ENCODE measurements around the gene GNL3.
A peak's percentile ranks its signal among the peaks of the same experiment; 100 is the strongest.

GNL3 gene

GRCh38 chr3:52704611-52705437 is 19.0 kb downstream of the GNL3 start:
- Histone ChIP-seq H3K36me3 (ENCODE audit: control insufficient read depth, insufficient read depth, low read length) (peaks cover 3% of the 10 kb centered on the region), H3K4me1 (ENCODE audit: control insufficient read depth, insufficient read depth, low read length) (peaks cover 13% of the 10 kb centered on the region), H3K27me3 (ENCODE audit: control insufficient read depth, insufficient read depth, low read length, poor library complexity, severe bottlenecking) (no peaks in the 10 kb centered on the region), H3K9me3 (ENCODE audit: control insufficient read depth, low read length) (no peaks in the 10 kb centered on the region), H3K4me3 (ENCODE audit: insufficient read depth, low read depth, low read length) (peak overlapping the region; percentile 90), H3K27ac (ENCODE audit: insufficient read depth, low read depth, low read length, poor library complexity, severe bottlenecking) (no peak overlapping the region)
- WGBS, 2 experiments = 6 to 10% methylated on average over 22 of the region's 22 CpGs

- Histone ChIP-seq H3K4me1 (ENCODE audit: control insufficient read depth, insufficient read depth, low read length) (peaks cover 13% of the 10 kb centered on the region), H3K4me3 (ENCODE audit: insufficient read depth, low read depth, low read length) (peak overlapping the region; percentile 90), H3K27me3 (ENCODE audit: control insufficient read depth, insufficient read depth, low read length, poor library complexity, severe bottlenecking) (no peaks in the 10 kb centered on the region), H3K9me3 (ENCODE audit: control insufficient read depth, low read length) (no peaks in the 10 kb centered on the region), H3K27ac (ENCODE audit: insufficient read depth, low read depth, low read length, poor library complexity, severe bottlenecking) (peak overlapping the region; percentile 59), H3K36me3 (ENCODE audit: control insufficient read depth, insufficient read depth, low read length) (peaks cover 3% of the 10 kb centered on the region)
- 0% methylated on average over 25 of the region's 25 CpGs for WGBS, 2 experiments
Observed at GRCh38 chr3:52705438-52705687, 19.5 kb downstream of the GNL3 start.

- H3K9me3 ChIP-seq (ENCODE audit: control insufficient read depth, low read length) = no peaks in the 10 kb centered on the region
- no peaks in the 10 kb centered on the region for H3K27me3 ChIP-seq (ENCODE audit: control insufficient read depth, insufficient read depth, low read length, poor library complexity, severe bottlenecking)
- WGBS, 2 experiments = 0% methylated on average over 94 of the region's 94 CpGs
- peak within 1 kb of the TSS; percentile 90 for H3K4me3 ChIP-seq (ENCODE audit: insufficient read depth, low read depth, low read length)
- peak within 1 kb of the TSS; percentile 59 for H3K27ac ChIP-seq (ENCODE audit: insufficient read depth, low read depth, low read length, poor library complexity, severe bottlenecking)
- peaks cover 13% of the 10 kb centered on the region for H3K4me1 ChIP-seq (ENCODE audit: control insufficient read depth, insufficient read depth, low read length)
- H3K36me3 ChIP-seq (ENCODE audit: control insufficient read depth, insufficient read depth, low read length) = peaks cover 3% of the 10 kb centered on the region
Observed at GRCh38 chr3:52705688-52706686, 20.2 kb downstream of the GNL3 start, which contains the start of the genes GLT8D1 and SPCS1. TSS of gene GLT8D1 (minus strand) at chr3:52705791. CDS start at chr3:52700460, 5,331 bp downstream. TSS of gene SPCS1 (plus strand) at chr3:52706106. CDS start at chr3:52706247, 141 bp downstream.

DNA sequence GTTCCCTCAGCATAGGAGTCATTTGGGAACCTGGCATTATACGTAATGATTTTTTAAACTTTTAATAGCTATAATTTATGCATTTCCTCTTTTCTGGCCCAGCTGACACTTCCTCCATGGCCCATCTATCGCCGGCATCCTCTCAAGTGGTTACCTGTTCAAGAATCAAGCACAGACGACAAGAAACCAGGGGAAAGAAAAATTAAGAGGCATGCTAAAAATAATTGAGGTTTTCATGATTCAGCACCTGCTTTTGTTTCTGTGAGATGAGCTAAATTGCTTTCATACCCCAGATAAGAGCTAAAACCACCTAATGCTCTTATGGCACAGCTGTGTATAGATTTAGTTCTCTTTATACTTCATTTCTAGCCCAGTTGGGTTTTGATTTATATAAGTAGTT is 21.8 kb downstream of the GNL3 start:
- H3K36me3 ChIP-seq (ENCODE audit: control insufficient read depth, insufficient read depth, low read length) = peaks cover 11% of the 10 kb centered on the region

GRCh38 chr3:52710512-52710911 is 24.7 kb downstream of the GNL3 start:
- no peaks in the 10 kb centered on the region for H3K27me3 ChIP-seq (ENCODE audit: control insufficient read depth, insufficient read depth, low read length, poor library complexity, severe bottlenecking)
- no peak overlapping the region for H3K4me3 ChIP-seq (ENCODE audit: insufficient read depth, low read depth, low read length)
- H3K9me3 ChIP-seq (ENCODE audit: control insufficient read depth, low read length) = no peaks in the 10 kb centered on the region
- 97 to 98% methylated on average over 2 of the region's 2 CpGs for WGBS, 2 experiments
- H3K27ac ChIP-seq (ENCODE audit: insufficient read depth, low read depth, low read length, poor library complexity, severe bottlenecking) = no peak overlapping the region
- peaks cover 11% of the 10 kb centered on the region for H3K36me3 ChIP-seq (ENCODE audit: control insufficient read depth, insufficient read depth, low read length)
- H3K4me1 ChIP-seq (ENCODE audit: control insufficient read depth, insufficient read depth, low read length) = peaks cover 16% of the 10 kb centered on the region

More for the DNA sequence above, 21.8 kb downstream of the GNL3 start:
- WGBS, 2 experiments = 98 to 99% methylated on average over 3 to 4 of the region's 4 CpGs
- H3K4me3 ChIP-seq (ENCODE audit: insufficient read depth, low read depth, low read length) = no peak overlapping the region
- H3K27ac ChIP-seq (ENCODE audit: insufficient read depth, low read depth, low read length, poor library complexity, severe bottlenecking) = no peak overlapping the region
- H3K9me3 ChIP-seq (ENCODE audit: control insufficient read depth, low read length) = no peaks in the 10 kb centered on the region
- H3K27me3 ChIP-seq (ENCODE audit: control insufficient read depth, insufficient read depth, low read length, poor library complexity, severe bottlenecking) = no peaks in the 10 kb centered on the region
- peaks cover 13% of the 10 kb centered on the region for H3K4me1 ChIP-seq (ENCODE audit: control insufficient read depth, insufficient read depth, low read length)

DNA sequence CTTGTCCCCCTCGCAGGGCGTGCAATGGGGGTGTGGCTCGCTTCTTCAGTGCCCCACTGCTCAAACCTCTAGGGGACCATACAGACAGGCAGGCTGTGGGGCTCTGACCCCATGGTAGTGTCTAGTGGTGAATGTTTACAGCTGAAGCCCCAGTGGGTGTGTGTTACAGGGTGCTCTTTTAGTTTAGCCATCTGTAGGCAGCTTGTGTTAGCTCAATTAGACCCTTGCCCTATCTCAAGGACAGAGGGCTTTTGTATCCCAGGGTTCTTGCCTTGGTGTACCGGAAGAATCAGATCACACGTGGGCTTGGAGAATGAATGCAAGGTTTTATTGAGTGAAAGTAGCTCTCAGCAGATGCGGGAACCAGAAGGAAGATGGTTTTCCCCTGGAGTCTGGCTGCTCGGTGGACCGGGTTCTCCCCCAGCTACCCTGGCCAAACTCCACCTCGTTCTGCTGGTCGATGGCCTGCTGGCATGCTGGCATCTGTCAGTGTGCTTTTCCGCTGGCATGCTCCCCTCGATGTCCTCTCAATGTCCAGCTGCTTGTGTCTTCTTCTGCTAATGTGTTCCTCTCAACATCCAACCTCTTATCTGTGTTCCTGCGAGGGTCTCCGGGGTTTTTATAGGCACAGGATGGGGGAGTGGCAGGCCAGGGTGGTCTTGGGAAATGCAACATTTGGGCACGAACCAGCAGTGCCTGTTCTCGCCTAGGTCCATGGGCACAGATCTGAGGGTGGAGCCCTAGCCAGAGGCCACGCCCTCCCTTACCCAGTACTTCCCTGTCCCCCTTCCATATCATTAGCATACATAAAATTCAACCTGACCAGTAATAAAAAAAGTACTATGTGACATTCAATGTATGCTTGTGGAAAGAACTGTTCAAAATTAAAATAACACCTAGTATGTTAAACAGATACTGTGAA is 26.7 kb downstream of the GNL3 start:
- Histone ChIP-seq H3K4me3 (ENCODE audit: insufficient read depth, low read depth, low read length) (no peak overlapping the region), H3K36me3 (ENCODE audit: control insufficient read depth, insufficient read depth, low read length) (peaks cover 11% of the 10 kb centered on the region), H3K27me3 (ENCODE audit: control insufficient read depth, insufficient read depth, low read length, poor library complexity, severe bottlenecking) (no peaks in the 10 kb centered on the region), H3K4me1 (ENCODE audit: control insufficient read depth, insufficient read depth, low read length) (peaks cover 10% of the 10 kb centered on the region), H3K27ac (ENCODE audit: insufficient read depth, low read depth, low read length, poor library complexity, severe bottlenecking) (no peak overlapping the region), H3K9me3 (ENCODE audit: control insufficient read depth, low read length) (no peaks in the 10 kb centered on the region)
- 96% methylated on average over 17 of the region's 17 CpGs for WGBS, 2 experiments

- Histone ChIP-seq H3K4me3 (ENCODE audit: insufficient read depth, low read depth, low read length) (peak overlapping the region; percentile 14), H3K27ac (ENCODE audit: insufficient read depth, low read depth, low read length, poor library complexity, severe bottlenecking) (peak overlapping the region; percentile 46), H3K9me3 (ENCODE audit: control insufficient read depth, low read length) (no peaks in the 10 kb centered on the region), H3K36me3 (ENCODE audit: control insufficient read depth, insufficient read depth, low read length) (peaks cover 8% of the 10 kb centered on the region), H3K27me3 (ENCODE audit: control insufficient read depth, insufficient read depth, low read length, poor library complexity, severe bottlenecking) (no peaks in the 10 kb centered on the region), H3K4me1 (ENCODE audit: control insufficient read depth, insufficient read depth, low read length) (peaks cover 10% of the 10 kb centered on the region)
- 28 to 34% methylated on average over 39 of the region's 39 CpGs for WGBS, 2 experiments
Observed at GRCh38 chr3:52714335-52715302, 28.8 kb downstream of the GNL3 start.

GRCh38 chr3:52715714-52716305 is 30.0 kb downstream of the GNL3 start:
- Histone ChIP-seq H3K27ac (ENCODE audit: insufficient read depth, low read depth, low read length, poor library complexity, severe bottlenecking) (no peak overlapping the region), H3K36me3 (ENCODE audit: control insufficient read depth, insufficient read depth, low read length) (peaks cover 8% of the 10 kb centered on the region), H3K9me3 (ENCODE audit: control insufficient read depth, low read length) (no peaks in the 10 kb centered on the region), H3K4me1 (ENCODE audit: control insufficient read depth, insufficient read depth, low read length) (peaks cover 10% of the 10 kb centered on the region), H3K4me3 (ENCODE audit: insufficient read depth, low read depth, low read length) (no peak overlapping the region), H3K27me3 (ENCODE audit: control insufficient read depth, insufficient read depth, low read length, poor library complexity, severe bottlenecking) (no peaks in the 10 kb centered on the region)
- 96 to 97% methylated on average over 11 of the region's 11 CpGs for WGBS, 2 experiments

Measured in ectodermal cell (in vitro differentiated cells).